ENCODE data around the gene FOLR3. TPM values are rescaled to one million over a fixed set of nuclear protein-coding genes. Genes with fewer than 3 reads are reported as not detected.

Gene FOLR3
- total and polyA plus RNA-seq, 2 experiments from 2014 or later: not detected

- TF ChIP-seq CREB1 (CRISPR knock-in tag; IDR thresholded peaks at IDR 0.05; ENCODE audit: low read depth) (no peak), ZNF114 (CRISPR knock-in tag; IDR thresholded peaks at IDR 0.05) (no peak), ETS1 (IDR thresholded peaks at IDR 0.05) (no peak), ZNF331 (CRISPR knock-in tag; IDR thresholded peaks at IDR 0.05; ENCODE audit: low read depth) (no peak)
These were observed 11.5 kb upstream of the FOLR3 start (continued) for GRCh38 chr11:72124046-72124445.

GRCh38 chr11:72125956-72126355, 9.6 kb upstream of the FOLR3 start:
- Histone ChIP-seq H3F3A (replicated peaks; ENCODE audit: low read depth) (no peaks in the 10 kb centered on the region), H3K4me2 (no peak overlapping the region), H3K36me3 (ENCODE audit: insufficient read depth) (no peaks in the 10 kb centered on the region; the same call in 1 of the 2 replicates), H4K20me1 (replicated peaks; ENCODE audit: insufficient read depth) (no peaks in the 10 kb centered on the region), H3K4me1 (ENCODE audit: insufficient read depth) (no peaks in the 10 kb centered on the region), H3K79me2 (replicated peaks; ENCODE audit: insufficient read depth) (no peaks in the 10 kb centered on the region), H2AFZ (no peak overlapping the region), H3K9me2 (ENCODE audit: insufficient read depth) (no peaks in the 10 kb centered on the region), H3K27me3 (ENCODE audit: insufficient read depth) (no peaks in the 10 kb centered on the region), H3K27ac (ENCODE audit: low read depth) (no peak overlapping the region), H3K4me3 (no peak overlapping the region)
- H3K36me3 Mint-ChIP-seq (ENCODE audit: low read depth): peaks cover 18% of the 10 kb centered on the region
- H3K27me3 Mint-ChIP-seq (ENCODE audit: insufficient read depth, low read depth, poor library complexity): peaks cover 7% of the 10 kb centered on the region
- ATAC-seq (no peak), DNase-seq (ENCODE audit: low spot score) (no peak)
- H3K27ac Mint-ChIP-seq: no peak overlapping the region
- H3K9me3 Mint-ChIP-seq: peaks cover 52% of the 10 kb centered on the region
- H3K4me3 Mint-ChIP-seq: no peak overlapping the region
- no peaks in the 10 kb centered on the region for H3K4me1 Mint-ChIP-seq
- TF ChIP-seq JUNB (IDR thresholded peaks at IDR 0.05; ENCODE audit: unreplicated experiment): no peak
- TF ChIP-seq ZNF331 (CRISPR knock-in tag; IDR thresholded peaks at IDR 0.05; ENCODE audit: low read depth): no peak
- TF ChIP-seq STAT1 (IDR thresholded peaks at IDR 0.05; ENCODE audit: unreplicated experiment): no peak
- no peak for TF ChIP-seq POLR2AphosphoS5 (IDR thresholded peaks at IDR 0.05; ENCODE audit: low read depth)
- no peak for TF ChIP-seq EZH2phosphoT487 (IDR thresholded peaks at IDR 0.05; ENCODE audit: unreplicated experiment)

GRCh38 chr11:72127923-72128322, 7.6 kb upstream of the FOLR3 start:
- Histone ChIP-seq H3F3A (replicated peaks; ENCODE audit: low read depth) (no peaks in the 10 kb centered on the region), H3K4me3 (no peak overlapping the region)
- no peak overlapping the region for H3K4me3 Mint-ChIP-seq
- TF ChIP-seq ZNF462 (CRISPR knock-in tag; IDR thresholded peaks at IDR 0.05) (no peak), ETS1 (IDR thresholded peaks at IDR 0.05) (no peak), CTCF (conservative IDR thresholded peaks at IDR 0.05; ENCODE audit: low read depth in 2 of 2) (no peak), ZNF331 (CRISPR knock-in tag; IDR thresholded peaks at IDR 0.05; ENCODE audit: low read depth) (no peak)

More at GRCh38 chr11:72127923-72128322, 7.6 kb upstream of the FOLR3 start:
- Histone ChIP-seq H2AFZ (no peak overlapping the region), H3K27ac (ENCODE audit: low read depth) (no peak overlapping the region), H3K27me3 (ENCODE audit: insufficient read depth) (no peaks in the 10 kb centered on the region), H4K20me1 (replicated peaks; ENCODE audit: insufficient read depth) (no peaks in the 10 kb centered on the region), H3K36me3 (ENCODE audit: insufficient read depth) (no peaks in the 10 kb centered on the region; the same call in 1 of the 2 replicates), H3K4me1 (ENCODE audit: insufficient read depth) (no peaks in the 10 kb centered on the region), H3K9me2 (ENCODE audit: insufficient read depth) (no peaks in the 10 kb centered on the region), H3K79me2 (replicated peaks; ENCODE audit: insufficient read depth) (no peaks in the 10 kb centered on the region), H3K4me2 (no peak overlapping the region)
- DNase-seq (ENCODE audit: low spot score) (no peak), ATAC-seq (no peak)
- H3K27ac Mint-ChIP-seq: no peak overlapping the region
- no peaks in the 10 kb centered on the region for H3K4me1 Mint-ChIP-seq
- H3K27me3 Mint-ChIP-seq (ENCODE audit: insufficient read depth, low read depth, poor library complexity): peaks cover 8% of the 10 kb centered on the region
- H3K36me3 Mint-ChIP-seq (ENCODE audit: low read depth): peaks cover 18% of the 10 kb centered on the region
- H3K9me3 Mint-ChIP-seq: peaks cover 51% of the 10 kb centered on the region

Data from GM23338 (cell line).